EH (cell line): ENCODE data around the gene DSCAML1.

Experiments
- DNase-seq: peaks from one replicate; pipeline ENCODE4 v3.0.0-alpha.2; 2015; ENCODE audit warnings: low read depth

The DSCAML1 gene, protein sequence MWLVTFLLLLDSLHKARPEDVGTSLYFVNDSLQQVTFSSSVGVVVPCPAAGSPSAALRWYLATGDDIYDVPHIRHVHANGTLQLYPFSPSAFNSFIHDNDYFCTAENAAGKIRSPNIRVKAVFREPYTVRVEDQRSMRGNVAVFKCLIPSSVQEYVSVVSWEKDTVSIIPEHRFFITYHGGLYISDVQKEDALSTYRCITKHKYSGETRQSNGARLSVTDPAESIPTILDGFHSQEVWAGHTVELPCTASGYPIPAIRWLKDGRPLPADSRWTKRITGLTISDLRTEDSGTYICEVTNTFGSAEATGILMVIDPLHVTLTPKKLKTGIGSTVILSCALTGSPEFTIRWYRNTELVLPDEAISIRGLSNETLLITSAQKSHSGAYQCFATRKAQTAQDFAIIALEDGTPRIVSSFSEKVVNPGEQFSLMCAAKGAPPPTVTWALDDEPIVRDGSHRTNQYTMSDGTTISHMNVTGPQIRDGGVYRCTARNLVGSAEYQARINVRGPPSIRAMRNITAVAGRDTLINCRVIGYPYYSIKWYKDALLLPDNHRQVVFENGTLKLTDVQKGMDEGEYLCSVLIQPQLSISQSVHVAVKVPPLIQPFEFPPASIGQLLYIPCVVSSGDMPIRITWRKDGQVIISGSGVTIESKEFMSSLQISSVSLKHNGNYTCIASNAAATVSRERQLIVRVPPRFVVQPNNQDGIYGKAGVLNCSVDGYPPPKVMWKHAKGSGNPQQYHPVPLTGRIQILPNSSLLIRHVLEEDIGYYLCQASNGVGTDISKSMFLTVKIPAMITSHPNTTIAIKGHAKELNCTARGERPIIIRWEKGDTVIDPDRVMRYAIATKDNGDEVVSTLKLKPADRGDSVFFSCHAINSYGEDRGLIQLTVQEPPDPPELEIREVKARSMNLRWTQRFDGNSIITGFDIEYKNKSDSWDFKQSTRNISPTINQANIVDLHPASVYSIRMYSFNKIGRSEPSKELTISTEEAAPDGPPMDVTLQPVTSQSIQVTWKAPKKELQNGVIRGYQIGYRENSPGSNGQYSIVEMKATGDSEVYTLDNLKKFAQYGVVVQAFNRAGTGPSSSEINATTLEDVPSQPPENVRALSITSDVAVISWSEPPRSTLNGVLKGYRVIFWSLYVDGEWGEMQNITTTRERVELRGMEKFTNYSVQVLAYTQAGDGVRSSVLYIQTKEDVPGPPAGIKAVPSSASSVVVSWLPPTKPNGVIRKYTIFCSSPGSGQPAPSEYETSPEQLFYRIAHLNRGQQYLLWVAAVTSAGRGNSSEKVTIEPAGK (N-terminal part only)

DNA sequence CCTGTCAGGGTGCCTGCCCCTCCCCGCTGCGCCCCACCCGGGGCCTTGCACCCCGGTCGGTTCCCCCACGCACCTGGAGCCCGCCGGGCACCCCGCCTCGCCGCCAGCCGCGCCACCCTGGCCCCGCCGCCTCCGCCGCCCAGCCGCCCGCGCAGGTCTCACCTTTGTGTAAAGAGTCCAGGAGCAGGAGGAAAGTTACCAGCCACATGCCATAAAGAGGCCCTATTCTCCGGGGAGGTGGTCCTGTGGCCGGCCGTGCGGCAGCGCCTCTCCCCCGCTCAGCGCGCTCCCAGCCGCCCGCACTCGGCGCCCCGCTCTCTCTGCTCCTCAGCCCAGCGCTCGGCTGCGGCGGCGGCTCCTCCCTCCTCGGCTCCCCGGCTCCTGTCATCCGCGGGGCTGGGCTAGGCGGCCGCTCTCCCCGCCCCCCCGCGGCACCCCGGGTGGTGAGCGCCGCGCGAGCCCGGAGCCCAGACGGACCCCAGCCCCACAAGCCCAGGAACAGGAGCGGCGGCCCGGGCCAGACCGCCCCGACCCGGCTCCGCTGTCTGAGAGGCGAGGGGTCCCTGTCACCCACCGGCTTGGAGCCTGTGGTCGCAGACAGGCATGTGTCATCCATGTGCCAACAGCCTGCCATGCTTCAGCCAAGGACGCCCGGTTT, at the start of gene DSCAML1:
Gene DSCAML1 (minus strand): TSS at position 345 of the 658 bp plus-strand sequence. CDS start 137 bp downstream, at position 208.
- no peak for DNase-seq

DNA sequence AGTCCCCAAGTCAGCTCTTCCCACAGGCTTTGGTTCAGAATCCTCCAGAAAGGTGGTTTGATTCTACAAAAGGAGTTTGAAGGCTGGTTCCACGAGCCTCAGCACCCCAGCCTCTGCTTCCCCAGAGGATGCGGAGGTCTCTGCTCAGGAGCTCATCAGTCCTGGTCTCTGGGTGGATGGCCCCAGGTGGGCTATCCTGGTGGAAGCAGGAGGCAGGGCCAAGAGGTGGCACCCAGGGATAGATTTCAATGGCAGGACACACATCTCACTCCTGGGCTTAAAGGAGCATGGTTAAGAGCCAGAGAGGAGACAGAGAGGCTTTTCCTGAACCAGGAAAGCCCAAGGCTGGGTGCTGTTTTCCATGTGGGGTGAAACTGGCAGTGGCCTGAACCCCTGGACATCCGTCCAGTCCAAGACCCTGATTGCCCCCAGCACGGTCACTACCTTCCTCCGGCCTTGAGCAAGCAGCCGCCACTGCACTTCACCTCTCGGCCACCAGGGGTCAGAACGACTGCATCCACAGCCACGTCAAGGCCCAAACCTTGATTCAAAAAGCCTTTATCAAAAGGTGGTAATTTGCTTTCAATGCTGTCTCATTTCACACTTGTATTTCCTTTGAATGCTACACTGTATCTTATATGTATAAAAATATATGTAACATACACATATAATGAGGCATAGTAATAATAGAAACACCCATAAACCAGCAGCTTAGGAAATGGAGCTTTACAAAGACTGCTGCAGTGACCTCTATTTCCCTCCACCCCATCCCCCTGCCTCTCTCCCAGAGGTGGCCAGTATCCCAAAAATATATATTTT, 46.9 kb upstream of the DSCAML1 start:
- peak; percentile 63 for DNase-seq

DNA sequence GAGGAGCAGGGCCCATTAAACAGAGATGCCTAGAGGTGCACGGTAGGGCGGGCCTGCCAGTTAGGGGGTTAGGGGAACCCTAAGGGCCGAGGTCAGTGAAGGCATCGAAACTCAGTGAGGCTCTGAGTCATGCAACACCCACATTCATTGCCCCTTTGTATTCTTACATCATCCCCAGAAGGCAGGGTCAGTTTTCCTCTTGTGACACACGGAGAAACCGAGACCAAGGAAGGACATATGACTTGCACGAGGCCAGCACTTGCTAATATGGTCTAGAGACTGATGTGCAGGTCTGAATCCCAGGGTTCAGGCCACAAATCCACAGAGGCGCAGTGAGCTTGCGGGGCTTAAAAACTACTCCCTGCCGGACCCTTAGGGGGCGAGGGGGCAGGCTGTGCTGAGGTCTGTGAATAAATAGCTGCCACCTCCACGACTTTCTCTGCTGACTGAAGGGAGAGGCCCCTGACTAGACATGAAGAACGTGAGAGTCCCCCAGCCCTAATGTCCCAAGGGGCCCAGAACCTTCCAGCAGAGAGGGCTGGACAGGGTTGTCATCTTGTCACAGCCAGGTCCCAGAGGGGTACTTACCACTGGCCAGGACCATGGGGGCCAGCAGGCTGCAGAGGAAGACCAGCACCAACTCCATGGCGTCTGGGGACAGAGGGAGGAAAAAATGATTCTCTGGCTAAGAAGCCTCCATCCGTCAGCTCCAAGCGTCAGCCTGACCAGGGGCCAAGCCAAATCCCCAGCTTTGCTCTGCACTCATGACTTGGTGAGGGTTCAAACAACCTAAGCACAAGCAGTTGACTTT, 45.3 kb upstream of the DSCAML1 start:
- DNase-seq = no peak

DNA sequence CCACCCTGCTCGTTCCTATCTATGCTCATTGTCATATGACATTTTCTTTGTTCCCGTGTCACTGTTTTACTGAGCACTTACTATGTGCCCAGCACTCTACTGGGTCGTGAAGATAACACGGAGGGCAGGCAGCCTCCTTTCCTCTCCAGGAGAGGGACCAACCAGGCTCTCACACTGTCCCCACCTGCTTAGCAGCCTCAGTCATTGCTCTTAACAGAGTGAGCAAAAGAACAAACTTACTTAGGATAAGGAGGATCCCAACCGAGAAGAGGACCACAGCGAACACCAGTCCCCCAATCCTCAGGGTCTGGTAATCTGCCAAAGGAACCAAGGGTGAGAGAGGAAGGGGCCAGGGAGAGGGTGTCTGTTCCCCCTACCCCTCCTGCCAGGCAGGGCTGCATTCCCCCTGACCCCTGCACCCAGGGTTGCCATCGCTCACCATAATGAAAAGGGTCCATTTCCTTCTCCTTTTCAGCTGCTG, 44.6 kb upstream of the DSCAML1 start:
- no peak for DNase-seq

DNA sequence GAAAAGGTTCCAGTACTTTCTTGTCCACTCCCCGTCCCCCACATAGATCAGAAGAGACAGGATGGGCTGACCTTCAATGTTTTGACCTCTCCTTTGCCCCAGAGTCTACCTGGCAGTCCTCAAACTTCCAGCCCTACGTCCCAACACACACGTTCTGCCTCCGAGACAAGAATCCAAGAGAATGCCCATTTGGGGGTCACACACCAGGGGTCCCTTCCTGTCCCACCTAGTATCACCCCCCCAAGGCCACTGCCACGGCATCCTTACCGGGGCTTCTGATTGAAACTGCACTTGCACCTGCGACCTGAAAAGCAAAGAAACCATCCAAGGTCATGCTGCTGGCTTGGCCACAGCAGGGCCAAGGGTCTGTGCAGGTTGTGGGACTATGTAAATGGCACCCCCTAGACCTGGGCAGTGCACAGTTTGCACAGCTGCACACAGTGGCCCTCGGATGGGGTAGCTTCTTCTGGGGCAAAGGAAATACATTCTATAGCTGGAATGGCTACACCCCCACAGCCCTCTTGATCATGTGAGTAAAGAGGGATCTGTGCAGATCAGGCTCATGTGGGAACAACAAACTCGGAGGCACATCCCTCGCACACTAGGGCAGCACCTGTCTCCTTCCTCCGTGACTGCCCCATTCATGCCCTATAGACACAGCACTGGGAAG, 44.0 kb upstream of the DSCAML1 start:
- DNase-seq = no peak

DNA sequence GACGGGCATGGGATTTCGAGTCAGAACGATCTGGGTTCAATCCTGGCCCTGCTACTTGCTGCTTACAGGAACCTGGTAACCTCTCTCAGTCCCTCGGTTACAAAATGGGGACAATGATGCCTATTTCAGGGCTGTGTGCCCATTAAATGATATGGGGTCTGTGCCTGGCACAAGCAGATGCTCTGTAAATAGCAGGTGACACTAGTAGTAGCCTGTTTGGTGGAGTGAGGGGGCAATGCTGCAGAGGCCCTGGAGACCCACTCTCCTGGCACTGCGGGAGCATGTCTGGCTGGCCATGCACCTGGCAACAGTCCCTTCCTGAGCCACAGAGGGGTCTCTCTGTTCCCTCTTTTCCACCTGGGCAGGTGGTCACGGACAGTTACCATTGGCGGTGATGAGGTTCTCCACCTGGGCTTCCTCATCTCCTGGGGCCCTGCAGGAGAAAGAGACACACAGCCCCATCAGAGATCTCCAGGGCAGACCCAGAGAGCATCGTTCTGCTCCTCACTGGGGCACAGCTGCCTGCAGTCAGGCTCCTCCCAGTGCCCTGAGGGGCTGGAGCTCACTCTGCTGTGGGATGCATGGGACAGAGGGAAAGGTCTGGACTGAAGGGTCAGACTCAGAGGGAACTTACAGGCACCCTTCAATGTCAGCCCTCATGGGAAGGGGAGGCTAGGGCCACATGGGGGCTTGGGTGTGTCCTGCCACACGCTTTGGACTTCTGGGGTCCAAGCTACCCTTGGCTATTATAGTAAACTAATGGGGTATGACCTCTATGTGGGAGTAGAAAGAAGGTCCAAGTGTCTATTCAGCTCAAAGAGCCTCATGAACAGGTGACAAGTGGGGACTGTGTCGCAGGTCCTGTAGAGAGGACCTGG, 43.2 kb upstream of the DSCAML1 start:
- DNase-seq = no peak

DNA sequence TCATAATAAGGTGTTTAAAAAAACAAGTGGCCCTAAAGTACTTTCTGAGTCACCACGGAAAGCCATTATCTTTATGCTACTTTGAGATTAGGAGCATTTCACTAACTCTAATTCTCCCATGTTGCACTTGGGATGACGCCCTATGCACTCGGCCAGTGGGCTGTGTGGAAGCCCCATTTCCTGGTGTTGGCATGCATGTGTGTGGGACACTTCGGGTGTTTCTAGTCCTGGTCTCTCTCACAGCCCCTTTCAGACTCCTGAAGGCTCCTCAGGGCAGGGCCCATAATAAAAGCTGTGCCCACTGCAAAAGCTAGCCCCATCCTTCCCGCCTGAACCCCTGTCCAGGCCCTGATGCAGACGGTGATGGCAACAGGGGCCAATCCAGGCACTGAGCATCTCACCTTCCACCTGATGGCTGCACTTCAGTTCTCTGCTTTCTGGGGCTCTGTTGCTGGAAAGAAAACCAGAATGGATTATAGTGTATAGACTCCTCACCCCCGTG, 42.4 kb upstream of the DSCAML1 start:
- DNase-seq = no peak

DNA sequence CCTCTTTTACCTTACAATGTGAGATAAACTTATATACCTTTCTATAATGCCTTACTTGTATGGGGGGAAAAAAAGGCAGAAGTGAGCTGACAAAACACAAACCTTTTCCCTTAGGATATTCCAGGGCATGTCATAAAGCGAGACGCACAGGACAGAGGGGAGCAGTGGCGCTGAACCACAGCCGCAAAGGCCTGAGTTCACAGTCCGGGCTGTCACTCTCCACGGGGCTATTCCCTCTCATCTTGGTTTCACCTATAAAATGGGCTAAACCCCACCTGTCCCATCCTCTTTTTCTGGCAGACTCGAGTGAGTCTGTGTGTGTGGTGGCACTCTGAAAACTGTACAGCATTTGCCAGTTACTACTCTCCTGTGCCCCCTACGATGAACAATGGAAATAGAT, 41.9 kb upstream of the DSCAML1 start:
- DNase-seq = no peak

DNA sequence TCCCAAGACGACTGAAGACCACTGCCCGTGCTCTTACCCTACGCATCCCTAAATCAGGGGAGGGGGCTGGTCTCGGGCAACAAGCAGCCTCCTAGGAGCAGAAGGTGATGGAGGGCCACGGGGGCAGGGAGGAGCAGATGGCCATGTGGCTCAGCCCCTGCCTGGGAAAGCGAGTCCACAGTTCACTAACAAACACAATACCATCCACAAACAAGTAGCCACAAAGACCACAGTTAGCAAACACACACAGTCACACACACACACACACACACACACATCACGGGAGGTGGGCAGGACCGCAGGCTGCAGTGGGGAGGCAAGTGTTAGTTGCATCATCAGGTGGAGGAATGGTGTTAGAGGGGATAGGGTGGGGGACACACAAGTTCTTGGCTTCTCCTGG, 40.8 kb upstream of the DSCAML1 start:
- DNase-seq = no peak

DNA sequence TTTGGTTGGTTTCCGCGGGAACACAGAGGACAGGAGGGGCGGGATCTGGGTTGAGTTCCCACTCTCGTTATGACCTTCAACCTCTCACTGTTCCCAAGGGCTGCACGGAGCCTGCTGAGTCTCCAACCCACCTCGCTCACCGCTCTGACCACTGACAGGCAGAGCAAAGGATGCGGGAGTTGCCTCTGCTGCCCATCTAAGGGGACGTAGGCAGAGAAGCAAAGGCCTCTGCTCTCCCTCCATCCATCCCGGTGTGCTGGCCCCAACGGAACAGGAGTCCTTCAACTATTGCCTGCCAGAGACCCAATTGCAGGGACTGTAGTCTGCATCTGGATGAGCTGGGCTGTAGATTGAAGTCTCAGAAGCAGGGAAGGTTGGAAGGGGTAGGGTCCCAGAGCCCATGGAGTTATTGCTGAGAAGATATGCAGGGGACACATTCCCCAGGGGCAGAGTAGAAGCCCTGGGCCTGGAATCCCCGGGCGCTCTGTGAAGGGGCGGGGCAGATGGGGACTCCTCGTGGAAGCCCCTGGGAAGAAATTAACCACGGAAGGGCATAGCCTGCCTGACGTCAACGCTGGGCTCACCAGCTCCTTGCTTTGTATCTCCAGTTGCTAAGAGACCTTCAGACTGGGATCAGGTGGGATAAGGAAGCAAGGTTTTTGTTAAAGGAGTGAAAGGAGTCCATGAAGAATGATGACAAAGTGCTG, 40.2 kb upstream of the DSCAML1 start:
- no peak for DNase-seq

DNA sequence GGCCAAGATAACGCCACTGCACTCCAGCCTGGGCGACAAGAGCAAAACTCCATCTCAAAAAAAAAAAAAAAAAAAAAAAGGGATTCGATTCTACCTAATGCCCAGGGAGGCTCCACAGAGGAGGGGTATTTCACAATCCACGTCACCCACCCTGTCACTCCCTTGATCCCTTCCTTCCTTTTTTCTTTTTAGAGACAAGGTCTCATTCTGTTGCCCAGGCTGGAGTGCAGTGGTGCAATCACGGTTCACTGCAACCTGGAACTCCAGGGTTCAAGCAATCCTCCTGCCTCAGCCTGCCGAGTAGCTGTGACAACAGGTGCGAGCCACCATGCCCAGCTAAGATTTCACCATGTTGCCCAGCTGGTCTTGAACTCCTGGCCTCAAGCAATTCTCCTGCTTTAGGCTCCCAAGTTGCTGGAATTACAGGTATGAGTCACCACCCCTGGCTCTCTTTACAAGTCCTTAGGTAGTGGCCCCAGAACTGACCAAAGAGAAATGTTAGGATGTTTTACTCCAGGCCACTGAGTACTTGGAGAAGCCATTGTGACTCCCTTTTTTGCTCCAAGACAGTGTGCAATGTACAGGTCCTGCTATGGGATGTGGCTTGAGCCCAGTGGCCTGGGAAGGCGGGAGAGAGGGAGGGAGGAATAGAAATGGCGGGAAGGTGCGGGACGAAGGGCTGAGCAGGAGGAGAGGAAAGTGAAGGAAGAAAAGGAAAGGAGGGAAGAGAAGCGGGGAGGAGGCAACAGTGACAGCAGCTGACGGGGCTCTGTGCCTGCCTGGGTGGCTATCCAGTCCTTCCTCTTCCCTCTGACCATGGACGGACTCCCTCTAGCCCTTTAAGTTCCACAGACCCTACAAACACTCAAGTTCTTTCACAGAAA, 39.3 kb upstream of the DSCAML1 start:
- no peak for DNase-seq

DNA sequence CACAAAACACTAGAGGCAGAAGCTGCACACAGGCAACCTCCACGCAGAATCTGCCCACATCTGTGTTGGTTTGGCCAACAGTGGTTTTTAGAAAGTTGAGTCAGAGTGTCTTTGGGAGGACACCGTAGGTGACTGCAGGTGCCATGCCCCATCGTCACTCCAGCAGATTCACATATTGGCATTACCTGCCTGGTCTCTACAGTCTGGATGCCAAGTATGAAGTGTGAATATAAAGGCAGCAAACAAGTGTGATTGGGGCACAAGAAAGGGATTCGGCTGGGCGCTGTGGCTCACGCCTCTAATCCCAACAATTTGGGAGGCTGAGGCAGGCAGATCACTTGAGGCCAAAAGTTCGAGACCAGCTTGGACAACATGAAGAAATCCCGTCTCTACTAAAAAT, 38.6 kb upstream of the DSCAML1 start:
- DNase-seq = no peak

DNA sequence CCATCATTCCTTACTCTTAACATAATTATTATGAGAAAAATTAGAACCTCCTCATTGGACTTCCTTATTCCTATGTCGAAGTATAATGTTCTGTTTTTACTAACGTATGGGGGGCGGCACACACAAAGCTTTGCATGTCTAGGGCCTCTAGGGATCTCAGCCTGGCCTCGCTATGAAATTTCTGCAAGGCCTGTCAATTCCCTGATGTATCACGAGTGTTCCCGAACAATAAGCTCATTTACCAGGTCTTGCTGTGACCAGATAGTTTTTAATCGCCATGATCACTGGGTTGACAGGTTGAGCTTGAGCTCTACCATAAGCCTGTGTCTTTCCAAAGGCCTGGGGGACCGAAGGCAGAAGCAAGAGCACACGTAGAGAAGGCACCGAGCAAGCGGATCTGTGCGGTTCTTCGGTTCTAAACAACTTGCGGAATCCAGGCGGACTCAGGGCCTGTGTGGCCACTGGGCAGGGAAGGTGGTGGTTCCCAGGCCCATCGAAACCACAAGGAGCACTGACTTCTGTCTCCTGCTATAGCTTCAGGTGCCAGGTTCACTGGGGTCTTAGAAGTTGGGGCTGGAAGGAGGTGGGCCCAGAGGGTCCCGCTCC, 37.9 kb upstream of the DSCAML1 start:
- DNase-seq = no peak

DNA sequence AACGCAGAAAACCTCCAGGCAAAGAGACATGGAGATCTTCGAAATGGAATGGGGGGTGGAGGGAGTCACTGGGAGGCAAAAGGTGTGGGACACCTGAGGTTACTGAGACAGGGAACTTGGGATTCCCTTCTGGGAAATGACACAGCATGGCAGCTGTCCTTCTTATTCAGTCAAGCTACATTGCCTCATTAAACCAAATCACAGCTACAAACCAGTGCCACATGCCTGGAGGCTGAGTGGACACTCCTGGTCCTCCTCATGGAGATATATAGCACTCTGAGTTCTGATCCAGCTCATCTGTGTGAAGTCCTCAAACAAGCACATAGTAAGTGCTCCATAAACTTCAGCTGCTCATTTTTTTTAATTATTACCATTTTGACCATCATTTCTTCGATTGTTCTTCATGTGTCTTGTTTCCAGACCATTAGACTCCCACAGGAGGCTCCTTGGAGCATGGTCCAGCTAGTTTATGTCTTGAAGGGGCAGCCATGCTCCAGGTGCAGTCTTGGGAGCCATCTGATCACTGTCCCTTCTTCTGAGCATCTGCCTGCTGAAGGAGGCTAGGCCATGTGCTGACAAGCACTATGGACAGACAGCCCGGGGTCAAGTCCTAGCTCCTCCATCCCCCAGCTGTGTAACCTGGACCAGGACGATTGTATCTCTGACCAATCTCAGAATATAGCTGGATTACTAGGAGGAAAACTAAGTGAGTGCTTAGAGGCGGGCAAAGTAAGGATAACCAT, 37.2 kb upstream of the DSCAML1 start:
- no peak for DNase-seq

DNA sequence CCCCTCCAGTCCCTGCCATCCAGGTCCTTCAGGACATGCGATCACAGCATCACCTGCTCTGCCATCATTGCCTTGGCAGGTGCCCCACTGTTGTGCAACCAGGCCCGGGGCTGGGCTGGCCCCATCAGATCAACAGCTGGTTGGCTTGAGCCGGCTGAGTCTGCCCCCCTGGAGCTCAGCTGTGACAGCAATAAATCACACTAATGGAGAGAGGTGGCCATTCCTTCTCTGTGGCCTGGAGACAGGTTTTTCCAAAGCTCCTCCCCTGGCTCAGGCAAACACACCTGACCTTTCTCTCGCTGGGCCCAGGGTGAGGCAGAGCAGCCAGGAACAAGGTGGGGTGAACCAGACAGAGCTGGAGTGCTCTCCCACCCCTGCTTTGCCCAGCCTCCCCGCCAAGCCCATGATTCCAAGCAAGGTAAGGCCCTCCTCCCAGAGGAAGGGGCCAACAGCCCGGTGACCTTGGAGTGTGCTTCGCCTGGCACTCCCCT, 36.4 kb upstream of the DSCAML1 start:
- no peak for DNase-seq
